Psoas muscle (tissue), 8 donors: ENCODE results near the gene ARMC12. TPM values are rescaled to one million over a fixed set of nuclear protein-coding genes. Genes with fewer than 3 reads are reported as not detected.

Experiments
- ATAC-seq, 4 donors: fragments of 200-7000 bp; cut with Tn5 transposase; one replicate each; pipeline ENCODE4 v1.9.1; 2020; ENCODE audit warnings: moderate library complexity in 3 of 4, mild to moderate bottlenecking in 2 of 4
- DNase-seq, 2 donors: peaks; one replicate each; pipeline ENCODE4 v3.0.0-alpha.2; 2020
- H3K27ac ChIP-seq: fragments of 200-600 bp; one replicate; pipeline ENCODE4 v1.8.0; 2022
- H3K27me3 ChIP-seq, 3 donors: fragments of 200-600 bp in 1 of 3; one replicate each; pipeline versions ENCODE4 v1.6.1 to v1.8.0; 2013 to 2022; ENCODE audit warnings: low read length in 2 of 3, mild to moderate bottlenecking in 2 of 3, moderate library complexity in 1 of 3; ENCODE audit not compliant: insufficient read depth in 3 of 3
- H3K36me3 ChIP-seq, 2 donors: fragments of 200-600 bp in 1 of 2; one replicate each; pipeline versions ENCODE4 v1.6.1 to v1.8.0; 2013 to 2022; ENCODE audit warnings: low read depth in 1 of 2, mild to moderate bottlenecking in 1 of 2, moderate library complexity in 1 of 2; ENCODE audit not compliant: insufficient read depth in 1 of 2
- H3K4me1 ChIP-seq: fragments of 200-600 bp; one replicate; pipeline ENCODE4 v1.8.0; 2022
- H3K4me3 ChIP-seq: fragments of 200-600 bp; one replicate; pipeline ENCODE4 v1.8.0; 2022; ENCODE audit warnings: mild to moderate bottlenecking
- H3K9me3 ChIP-seq: fragments of 200-600 bp; one replicate; pipeline ENCODE4 v1.8.0; 2022
- WGBS, 3 donors: extraction: QIAGEN DNeasy Blood & Tissue Kit; methylation state at CpG; one replicate each; pipeline versions ENCODE4 v1.1.6 to v1.1.7; 2013; 5-methylcytosine and 5-hydroxymethylcytosine counted together
- intact Hi-C, 2 donors: fragments of 100-400 bp; cut with DNase I; formaldehyde crosslinking; loops; one replicate each; pipeline versions ENCODE4 v1.11.0 to v1.14.2; 2022
- polyA plus RNA-seq, 3 donors: library from polyadenylated mRNA; stranded (reverse); fragments of 200-250 nt; gene quantifications; one replicate each; pipeline ENCODE4 v1.2.3, GENCODE V29; 2013
- total RNA-seq, 4 donors: library from RNA; stranded (reverse); fragmentation: NEBNext Ultra II Directional in 2 of 4; extraction: Animal tissue kit (Norgen Biotek cat#: 25700) in 2 of 4; gene quantifications; one replicate each; pipeline versions ENCODE4 v1.2.1 to v1.2.4, GENCODE V29; 2021 to 2023
- TF ChIP-seq, protein P1 (sequence below): fragments of 200-600 bp; IDR thresholded peaks from one replicate; pipeline ENCODE4 v1.8.0; 2022; ENCODE audit warnings: antibody characterized with exemption
- donor health status: healthy with polysubstance abuse.
- donor health status: DM: no; HTN: no; CAD: no; lungs with moderate emphysema.
- donor health status: Bipolar disorder and iron deficiency.
- donor health status: healthy.
- donor health status: DM: yes; HTN: yes; CAD: no.
- donor health status: DM: no; HTN: no; CAD: no.
- donor health status: DM: no; HTN: no; CAD: no.
- donor health status: DM: yes; HTN: yes; CAD: no.

The ARMC12 gene
- total and polyA plus RNA-seq, 7 donors: 0.25 to 15.5 (median 0.58) TPM; not detected in 2

DNA sequence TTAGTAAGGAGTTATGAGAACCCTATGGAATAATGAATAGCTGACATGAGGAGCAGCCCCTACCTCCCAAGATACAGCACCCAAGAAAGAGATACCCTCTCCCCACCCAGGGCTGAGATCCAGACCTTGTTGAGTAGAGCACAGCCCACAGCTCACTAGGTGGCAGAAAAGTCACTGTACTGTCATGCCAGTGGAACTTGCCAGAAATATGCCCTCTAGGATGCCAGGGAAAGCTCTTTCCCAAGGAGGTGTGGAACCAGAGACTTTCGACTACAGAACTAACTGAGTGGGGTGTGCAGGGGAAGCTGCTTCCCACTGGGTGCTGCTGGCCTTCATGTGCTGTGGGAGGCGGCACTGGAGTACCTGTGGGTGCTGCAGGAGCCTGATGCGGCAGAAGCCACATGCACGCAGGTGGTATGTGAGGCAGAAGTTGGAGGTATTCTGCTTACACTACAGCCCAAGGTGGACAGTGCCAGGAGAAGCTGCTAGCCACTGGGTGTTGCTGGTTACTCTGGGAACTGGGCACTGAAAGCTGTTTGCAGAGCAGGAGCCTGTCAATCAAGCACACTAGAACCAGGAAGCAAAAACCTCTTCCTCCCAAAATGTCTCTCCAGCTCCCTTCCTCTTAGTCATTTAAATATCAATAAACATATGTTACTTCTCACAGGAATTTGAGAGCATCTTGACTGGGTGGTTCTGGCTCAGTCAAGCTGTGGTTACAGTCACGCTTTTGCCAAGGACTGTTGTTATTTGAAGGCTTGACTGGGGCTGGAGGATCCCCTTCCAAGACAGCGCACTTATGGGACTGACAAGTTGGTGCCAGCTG is 17.8 kb downstream of the ARMC12 start:
- no peaks in the 10 kb centered on the region for H3K4me1 ChIP-seq
- no peaks in the 10 kb centered on the region for H3K36me3 ChIP-seq
- intact Hi-C loops: no loop called here
- TF ChIP-seq, protein P1, sequence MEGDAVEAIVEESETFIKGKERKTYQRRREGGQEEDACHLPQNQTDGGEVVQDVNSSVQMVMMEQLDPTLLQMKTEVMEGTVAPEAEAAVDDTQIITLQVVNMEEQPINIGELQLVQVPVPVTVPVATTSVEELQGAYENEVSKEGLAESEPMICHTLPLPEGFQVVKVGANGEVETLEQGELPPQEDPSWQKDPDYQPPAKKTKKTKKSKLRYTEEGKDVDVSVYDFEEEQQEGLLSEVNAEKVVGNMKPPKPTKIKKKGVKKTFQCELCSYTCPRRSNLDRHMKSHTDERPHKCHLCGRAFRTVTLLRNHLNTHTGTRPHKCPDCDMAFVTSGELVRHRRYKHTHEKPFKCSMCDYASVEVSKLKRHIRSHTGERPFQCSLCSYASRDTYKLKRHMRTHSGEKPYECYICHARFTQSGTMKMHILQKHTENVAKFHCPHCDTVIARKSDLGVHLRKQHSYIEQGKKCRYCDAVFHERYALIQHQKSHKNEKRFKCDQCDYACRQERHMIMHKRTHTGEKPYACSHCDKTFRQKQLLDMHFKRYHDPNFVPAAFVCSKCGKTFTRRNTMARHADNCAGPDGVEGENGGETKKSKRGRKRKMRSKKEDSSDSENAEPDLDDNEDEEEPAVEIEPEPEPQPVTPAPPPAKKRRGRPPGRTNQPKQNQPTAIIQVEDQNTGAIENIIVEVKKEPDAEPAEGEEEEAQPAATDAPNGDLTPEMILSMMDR: no peak
- H3K9me3 ChIP-seq: no peaks in the 10 kb centered on the region
- DNase-seq: no peak
- ATAC-seq: peak in 3 of 4 donors; percentile 54 to 61 (median 57)
- H3K4me3 ChIP-seq: no peak overlapping the region
- H3K27ac ChIP-seq: no peak overlapping the region
- WGBS, 3 donors: 63 to 73% (median 68%) methylated on average over 6 of the region's 6 CpGs
- peaks cover 0 to 2% (median 0%) of the 10 kb centered on the region in 3 donors for H3K27me3 ChIP-seq

DNA sequence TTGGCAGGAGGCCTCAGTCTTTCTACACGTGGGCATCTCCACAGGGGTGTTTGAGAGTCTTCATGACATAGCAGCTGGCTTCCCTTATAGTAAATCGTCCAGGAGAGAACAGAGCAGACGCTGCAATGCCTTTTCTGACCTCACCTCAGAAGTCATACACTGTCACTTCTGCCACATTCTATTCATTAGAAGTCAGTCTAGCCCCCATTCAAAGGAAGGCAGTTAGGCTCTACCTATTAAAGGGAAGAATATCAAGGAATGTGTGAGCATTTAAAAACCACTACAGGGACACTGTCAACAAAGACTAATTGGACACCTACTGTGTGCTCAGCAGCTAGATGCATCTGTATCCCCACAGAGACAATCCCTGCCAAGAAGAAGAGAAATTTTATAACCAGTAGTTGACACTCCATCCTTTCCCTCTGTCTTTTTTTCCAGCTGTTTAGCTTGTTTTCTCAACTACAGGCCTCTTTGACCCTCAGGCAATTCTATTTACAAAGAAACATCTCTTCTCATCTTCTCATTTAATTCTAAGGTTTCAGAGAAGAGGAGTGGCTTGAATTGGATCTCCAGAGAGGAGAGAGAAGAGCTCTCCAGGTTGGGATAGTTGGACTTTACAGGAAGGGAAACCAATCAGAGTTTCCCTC is 18.6 kb downstream of the ARMC12 start:
- no peak for ATAC-seq
- no peak overlapping the region for H3K27ac ChIP-seq
- intact Hi-C loops: no loop called here
- peaks cover 0 to 10% (median 0%) of the 10 kb centered on the region in 3 donors for H3K27me3 ChIP-seq
- no peak overlapping the region for H3K4me3 ChIP-seq
- 19 to 26% (median 25%) methylated on average over 3 of the region's 3 CpGs for WGBS, 3 donors
- H3K4me1 ChIP-seq: no peaks in the 10 kb centered on the region
- H3K36me3 ChIP-seq: no peaks in the 10 kb centered on the region
- TF ChIP-seq, protein P1: no peak
- H3K9me3 ChIP-seq: no peaks in the 10 kb centered on the region
- no peak for DNase-seq

DNA sequence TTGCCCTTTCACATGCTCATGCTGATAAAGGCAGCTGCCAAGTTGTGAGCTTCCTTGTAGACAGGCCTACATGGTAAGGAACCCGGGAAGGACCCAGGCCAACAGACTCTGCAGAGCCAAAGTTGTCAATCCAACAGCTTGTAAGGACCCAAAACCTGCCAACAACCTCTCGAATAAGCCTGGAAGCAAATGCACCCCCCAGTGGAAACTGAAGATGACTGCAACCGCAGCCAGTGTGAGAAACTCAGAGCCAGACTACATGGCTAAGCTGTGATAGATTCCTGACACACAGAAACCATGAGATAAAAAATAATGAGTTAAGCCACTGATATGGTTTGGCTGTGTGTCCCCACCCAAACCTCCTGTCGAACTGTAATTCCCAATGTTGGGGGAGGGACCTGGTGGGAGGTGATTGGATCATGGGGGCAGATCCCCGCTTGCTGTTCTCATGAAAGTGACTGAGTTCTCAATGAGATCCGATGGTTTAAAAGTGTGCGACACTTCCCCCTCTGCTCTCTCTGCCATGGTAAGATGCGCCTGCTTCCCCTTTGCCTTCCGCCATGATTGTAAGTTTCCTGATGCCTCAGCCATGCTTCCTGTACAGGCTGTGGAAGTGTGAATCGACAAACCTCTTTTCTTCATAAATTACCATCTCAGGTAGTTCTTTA is 20.8 kb downstream of the ARMC12 start:
- H3K27ac ChIP-seq: no peak overlapping the region
- ATAC-seq (no peak), DNase-seq (no peak)
- TF ChIP-seq, protein P1: no peak
- 49 to 60% (median 49%) methylated on average over 10 of the region's 10 CpGs for WGBS, 3 donors
- intact Hi-C loops: no loop called here
- no peaks in the 10 kb centered on the region for H3K9me3 ChIP-seq
- H3K4me3 ChIP-seq: no peak overlapping the region
- no peaks in the 10 kb centered on the region for H3K4me1 ChIP-seq
- peaks cover 0 to 31% (median 0%) of the 10 kb centered on the region in 3 donors for H3K27me3 ChIP-seq
- H3K36me3 ChIP-seq: no peaks in the 10 kb centered on the region

DNA sequence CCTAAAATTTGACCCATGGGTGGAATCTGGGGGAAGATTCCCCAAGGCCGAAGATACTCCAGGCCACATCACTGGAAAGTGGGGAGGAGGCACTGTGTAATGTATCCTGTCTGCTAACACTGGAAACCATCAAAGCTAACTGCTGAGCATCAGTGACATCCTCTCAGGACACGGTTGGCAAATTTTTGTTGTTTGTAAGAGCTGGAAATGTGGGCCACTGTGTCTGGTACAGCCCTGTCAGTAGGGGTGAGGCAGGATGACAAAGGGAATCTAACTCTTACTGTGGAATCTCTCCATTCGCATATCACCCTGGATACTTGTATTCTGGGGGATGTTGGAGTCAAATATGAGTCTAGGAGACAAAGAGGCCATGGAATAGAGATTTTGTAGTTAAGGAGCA is 22.6 kb downstream of the ARMC12 start:
- no peak overlapping the region for H3K27ac ChIP-seq
- ATAC-seq: no peak
- no peaks in the 10 kb centered on the region for H3K4me1 ChIP-seq
- WGBS, 3 donors: 76 to 85% (median 77%) methylated on average over 3 of the region's 3 CpGs
- H3K4me3 ChIP-seq: no peak overlapping the region
- H3K27me3 ChIP-seq: peaks cover 0 to 49% (median 1%) of the 10 kb centered on the region in 3 donors
- intact Hi-C loops: no loop called here
- no peak for DNase-seq
- H3K36me3 ChIP-seq: no peaks in the 10 kb centered on the region
- H3K9me3 ChIP-seq: no peaks in the 10 kb centered on the region
- TF ChIP-seq, protein P1: no peak
